Rectal smooth muscle tissue (tissue), 1 donor: Measurements from ENCODE around the gene RBP3.
A peak's percentile ranks its signal among the peaks of the same experiment; 100 is the strongest.

Experiments
- H3K27ac ChIP-seq: one replicate; pipeline ENCODE4 v1.7.0; 2013; ENCODE audit warnings: low read depth, low read length, inconsistent platforms
- H3K27me3 ChIP-seq: one replicate; pipeline ENCODE4 v1.7.0; 2013; ENCODE audit warnings: low read length; ENCODE audit not compliant: control insufficient read depth, insufficient read depth
- H3K36me3 ChIP-seq: one replicate; pipeline ENCODE4 v1.7.0; 2013; ENCODE audit warnings: low read length; ENCODE audit not compliant: control insufficient read depth, insufficient read depth
- H3K4me1 ChIP-seq: one replicate; pipeline ENCODE4 v1.7.0; 2013; ENCODE audit warnings: low read length; ENCODE audit not compliant: control insufficient read depth, insufficient read depth
- H3K4me3 ChIP-seq: one replicate; pipeline ENCODE4 v1.7.0; 2013; ENCODE audit warnings: low read length
- H3K9ac ChIP-seq: one replicate; pipeline ENCODE4 v1.7.0; 2013; ENCODE audit warnings: low read length

RBP3 gene

GRCh38 chr10:47348138-47348651 is at the start of gene RBP3:
TSS of gene RBP3 (plus strand) at chr10:47348363. CDS start at chr10:47348485, 122 bp downstream.
- H3K27ac ChIP-seq = no peak within 1 kb of the TSS
- no peak within 1 kb of the TSS for H3K4me3 ChIP-seq
- H3K36me3 ChIP-seq = no peaks in the 10 kb centered on the region
- no peaks in the 10 kb centered on the region for H3K27me3 ChIP-seq
- H3K4me1 ChIP-seq = no peaks in the 10 kb centered on the region
- no peak within 1 kb of the TSS for H3K9ac ChIP-seq

- H3K36me3 ChIP-seq = no peaks in the 10 kb centered on the region
- no peak overlapping the region for H3K27ac ChIP-seq
- peaks cover 10% of the 10 kb centered on the region for H3K27me3 ChIP-seq
- H3K4me3 ChIP-seq = no peak overlapping the region
- no peaks in the 10 kb centered on the region for H3K4me1 ChIP-seq
- no peak overlapping the region for H3K9ac ChIP-seq
These were observed 49.4 kb upstream of the RBP3 start for GRCh38 chr10:47298715-47299114.

GRCh38 chr10:47299611-47300428 is 48.3 kb upstream of the RBP3 start, which contains the start of gene GDF10:
TSS of gene GDF10 (plus strand) at chr10:47300197. CDS start at chr10:47300652, 455 bp downstream.
- Histone ChIP-seq H3K4me1 (no peaks in the 10 kb centered on the region), H3K27me3 (peaks cover 10% of the 10 kb centered on the region), H3K4me3 (peak within 1 kb of the TSS; percentile 45), H3K9ac (no peak within 1 kb of the TSS), H3K36me3 (no peaks in the 10 kb centered on the region), H3K27ac (no peak within 1 kb of the TSS)

- Histone ChIP-seq H3K4me3 (peak overlapping the region; percentile 45), H3K9ac (no peak overlapping the region), H3K4me1 (no peaks in the 10 kb centered on the region), H3K27ac (no peak overlapping the region), H3K36me3 (no peaks in the 10 kb centered on the region), H3K27me3 (peaks cover 10% of the 10 kb centered on the region)
These were observed 47.7 kb upstream of the RBP3 start for GRCh38 chr10:47300429-47300931.

GRCh38 chr10:47301833-47302232 is 46.3 kb upstream of the RBP3 start:
- H3K36me3 ChIP-seq = no peaks in the 10 kb centered on the region
- no peaks in the 10 kb centered on the region for H3K4me1 ChIP-seq
- no peak overlapping the region for H3K4me3 ChIP-seq
- no peak overlapping the region for H3K9ac ChIP-seq
- no peak overlapping the region for H3K27ac ChIP-seq
- peaks cover 13% of the 10 kb centered on the region for H3K27me3 ChIP-seq

GRCh38 chr10:47303105-47303504 is 45.1 kb upstream of the RBP3 start:
- Histone ChIP-seq H3K4me3 (no peak overlapping the region), H3K9ac (no peak overlapping the region), H3K27ac (no peak overlapping the region), H3K4me1 (no peaks in the 10 kb centered on the region), H3K36me3 (no peaks in the 10 kb centered on the region), H3K27me3 (peaks cover 13% of the 10 kb centered on the region)

GRCh38 chr10:47303866-47304265 is 44.3 kb upstream of the RBP3 start:
- Histone ChIP-seq H3K36me3 (no peaks in the 10 kb centered on the region), H3K9ac (no peak overlapping the region), H3K27ac (no peak overlapping the region), H3K4me1 (no peaks in the 10 kb centered on the region), H3K4me3 (no peak overlapping the region), H3K27me3 (peaks cover 13% of the 10 kb centered on the region)

GRCh38 chr10:47305566-47305965 is 42.6 kb upstream of the RBP3 start:
- Histone ChIP-seq H3K36me3 (no peaks in the 10 kb centered on the region), H3K27me3 (peaks cover 9% of the 10 kb centered on the region), H3K4me1 (no peaks in the 10 kb centered on the region)

GRCh38 chr10:47306387-47307210 is 41.6 kb upstream of the RBP3 start:
- Histone ChIP-seq H3K36me3 (no peaks in the 10 kb centered on the region), H3K9ac (no peak overlapping the region), H3K27ac (no peak overlapping the region), H3K4me3 (no peak overlapping the region), H3K4me1 (no peaks in the 10 kb centered on the region), H3K27me3 (peaks cover 3% of the 10 kb centered on the region)

More at GRCh38 chr10:47305566-47305965, 42.6 kb upstream of the RBP3 start:
- no peak overlapping the region for H3K27ac ChIP-seq
- no peak overlapping the region for H3K4me3 ChIP-seq
- no peak overlapping the region for H3K9ac ChIP-seq

- Histone ChIP-seq H3K4me3 (no peak overlapping the region), H3K27ac (no peak overlapping the region), H3K4me1 (no peaks in the 10 kb centered on the region), H3K9ac (no peak overlapping the region), H3K36me3 (no peaks in the 10 kb centered on the region), H3K27me3 (peaks cover 3% of the 10 kb centered on the region)
These were observed 40.8 kb upstream of the RBP3 start for GRCh38 chr10:47307381-47307780.

GRCh38 chr10:47308775-47309174 is 39.4 kb upstream of the RBP3 start:
- Histone ChIP-seq H3K27ac (no peak overlapping the region), H3K4me3 (no peak overlapping the region), H3K27me3 (peaks cover 3% of the 10 kb centered on the region), H3K36me3 (no peaks in the 10 kb centered on the region), H3K4me1 (no peaks in the 10 kb centered on the region), H3K9ac (no peak overlapping the region)

GRCh38 chr10:47309408-47310089 is 38.6 kb upstream of the RBP3 start:
- Histone ChIP-seq H3K4me3 (no peak overlapping the region), H3K4me1 (no peaks in the 10 kb centered on the region), H3K36me3 (no peaks in the 10 kb centered on the region), H3K27me3 (peaks cover 3% of the 10 kb centered on the region), H3K27ac (no peak overlapping the region), H3K9ac (no peak overlapping the region)
